IPS DF 19.7 (cell line): ENCODE results near the gene FAM114A2.
"Not testable (repeated sequence)": the region's sequence is repeated elsewhere in the genome, so short reads cannot be mapped to it uniquely, and the experiment has no call there.

Experiments
- DNase-seq: peaks from one replicate; pipeline ENCODE4 v3.0.0-alpha.2; 2013; ENCODE audit warnings: low read depth, low spot score

The FAM114A2 gene

DNA sequence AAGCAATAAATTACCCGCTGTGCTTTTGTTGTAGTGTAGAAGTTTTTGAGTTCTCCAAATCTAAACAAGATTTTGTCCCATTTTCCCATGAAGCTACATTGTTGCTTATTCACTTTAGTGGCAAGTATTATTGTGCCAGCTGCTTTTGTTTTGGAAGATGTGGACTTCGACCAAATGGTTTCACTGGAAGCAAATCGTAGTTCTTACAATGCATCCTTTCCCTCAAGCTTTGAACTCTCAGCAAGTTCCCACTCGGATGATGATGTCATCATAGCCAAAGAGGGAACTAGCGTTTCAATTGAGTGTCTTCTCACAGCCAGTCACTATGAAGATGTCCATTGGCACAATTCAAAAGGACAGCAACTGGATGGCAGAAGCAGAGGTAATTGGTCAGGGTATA, 10.9 kb upstream of the FAM114A2 start:
- DNase-seq = no peak

DNA sequence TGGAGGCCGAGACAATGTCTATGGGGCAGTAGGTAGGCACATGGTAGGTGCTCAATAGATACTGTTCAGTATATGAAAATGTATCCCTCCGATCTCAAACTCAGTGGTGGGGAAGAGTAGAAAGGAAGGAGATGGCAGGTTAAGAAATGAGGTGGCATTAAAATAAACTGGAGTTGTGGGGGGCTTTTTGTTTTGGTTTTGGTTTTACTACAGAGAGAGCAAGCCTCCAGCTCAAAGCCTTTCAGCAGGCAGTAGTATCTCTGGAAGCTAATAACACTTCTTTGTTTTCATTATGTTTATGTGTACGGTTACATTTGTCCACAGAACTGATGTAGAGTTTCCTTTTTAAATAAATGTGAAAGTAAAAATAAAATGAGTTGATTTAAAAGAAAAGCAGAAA, 8.6 kb upstream of the FAM114A2 start:
- DNase-seq = no peak

DNA sequence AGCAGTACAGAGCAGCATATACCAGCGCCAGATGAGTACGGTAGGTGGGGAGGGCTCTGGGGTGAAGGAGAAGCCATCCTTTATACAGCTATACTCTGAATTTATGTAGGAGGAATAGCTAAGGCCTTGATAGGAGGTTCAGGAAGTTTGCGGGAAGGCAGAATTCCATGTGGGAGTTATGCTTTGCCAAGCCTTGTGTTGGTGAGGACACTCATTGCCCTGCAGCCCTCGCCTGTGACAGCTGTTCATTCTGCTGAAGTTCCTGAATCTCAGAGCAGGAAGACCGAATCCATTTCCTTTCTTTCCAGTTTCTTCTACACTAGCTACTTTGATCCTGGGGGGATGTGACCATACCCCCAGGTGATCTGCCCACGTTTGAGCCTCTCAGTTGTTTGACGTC, 7.8 kb upstream of the FAM114A2 start:
- no peak for DNase-seq

DNA sequence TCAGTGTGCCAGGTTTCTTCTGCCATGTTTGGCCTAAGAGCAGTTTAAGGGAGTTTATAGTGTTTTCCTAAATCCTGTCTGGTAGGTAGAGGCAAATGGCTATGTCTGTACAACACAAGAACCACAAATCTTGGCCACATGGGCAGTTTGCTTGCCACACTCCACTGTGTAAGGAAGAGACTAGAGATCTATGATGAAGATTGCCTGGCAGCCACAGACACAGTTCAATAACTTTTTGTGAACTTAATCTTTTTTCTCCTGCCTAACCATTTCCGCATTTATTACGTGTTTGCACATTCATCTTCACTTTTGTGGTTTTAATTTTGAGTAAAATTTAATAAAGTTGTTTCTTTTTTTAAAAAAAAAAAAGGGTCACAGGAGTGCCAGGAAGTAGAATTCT, 5.9 kb upstream of the FAM114A2 start:
- DNase-seq = no peak

DNA sequence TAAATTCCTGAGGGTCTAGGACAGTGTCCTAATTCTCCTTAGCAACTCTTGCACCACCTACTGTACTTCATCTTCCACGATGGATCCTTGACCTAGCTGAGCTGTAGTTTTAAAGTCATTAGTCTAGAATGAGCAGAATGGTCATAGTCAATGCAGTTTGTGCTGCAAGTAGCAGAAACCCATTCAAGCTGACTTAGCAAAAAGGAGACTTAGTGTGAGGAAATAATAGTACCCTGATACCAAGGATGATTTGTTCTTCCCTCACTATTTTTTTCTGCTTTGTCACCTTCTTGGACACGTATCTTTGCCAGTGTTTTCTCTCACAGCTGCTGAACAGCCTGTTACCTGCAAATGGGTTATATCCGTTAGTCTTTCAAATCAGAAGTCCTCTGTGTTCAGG, 5.4 kb upstream of the FAM114A2 start:
- DNase-seq = no peak

DNA sequence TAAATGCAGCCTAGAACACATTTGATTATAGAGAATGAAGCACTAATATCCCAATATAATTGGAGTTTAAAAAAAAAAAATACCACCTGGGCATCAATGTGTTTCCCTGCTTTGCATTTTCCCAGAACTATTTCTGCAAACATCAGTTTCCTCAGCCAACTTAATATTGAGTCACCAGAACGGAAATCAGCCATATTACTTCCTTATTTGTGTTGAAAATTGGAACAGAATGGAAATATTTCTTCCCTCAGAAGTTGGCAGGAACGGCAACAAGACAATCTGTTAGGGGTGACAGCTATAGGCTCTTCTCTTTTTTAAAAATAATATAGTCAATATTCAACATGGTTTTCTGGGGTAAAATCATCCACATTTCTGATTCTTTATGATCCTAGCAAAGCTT, 4.1 kb upstream of the FAM114A2 start:
- no peak for DNase-seq

DNA sequence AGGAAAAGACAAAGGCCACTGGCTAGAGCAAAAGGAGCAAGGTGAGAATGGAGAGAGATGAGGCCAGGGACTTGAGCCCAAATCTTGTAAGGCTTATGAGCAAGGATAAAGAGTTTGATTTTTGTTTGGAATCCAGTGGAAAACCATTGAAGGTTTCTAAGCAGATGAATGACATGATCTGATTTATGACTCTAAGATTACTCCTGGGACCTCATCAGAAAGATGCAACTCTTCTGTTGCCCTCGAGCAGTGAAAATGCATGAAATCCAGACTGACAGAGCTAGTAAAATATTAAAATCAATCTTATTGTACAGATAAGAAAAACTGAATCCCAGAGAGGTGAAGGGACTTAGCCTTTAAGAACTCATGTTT, 734 bp upstream of the FAM114A2 start:
- no peak for DNase-seq

DNA sequence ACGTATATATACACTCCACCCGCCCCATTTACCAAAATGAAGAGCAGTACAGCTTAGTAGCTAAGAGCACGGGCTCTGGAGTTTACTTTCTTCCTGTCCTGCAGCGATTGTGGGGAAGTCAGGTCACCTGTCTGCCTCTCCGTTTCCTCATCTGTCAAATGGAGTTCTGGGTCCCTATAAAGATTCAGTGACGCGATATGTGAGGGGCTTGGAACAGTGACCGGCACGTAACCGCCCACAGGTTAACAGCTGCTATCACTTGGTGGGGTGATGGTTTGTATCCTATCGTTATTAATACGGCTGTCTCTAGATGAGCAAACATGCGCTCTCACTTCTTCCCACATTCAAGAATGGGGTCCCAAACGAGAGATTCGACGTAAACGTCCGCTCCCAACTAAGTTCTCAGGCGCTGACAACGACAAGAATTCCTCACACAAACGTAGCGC, 426 bp downstream of the FAM114A2 start:
- no peak for DNase-seq

DNA sequence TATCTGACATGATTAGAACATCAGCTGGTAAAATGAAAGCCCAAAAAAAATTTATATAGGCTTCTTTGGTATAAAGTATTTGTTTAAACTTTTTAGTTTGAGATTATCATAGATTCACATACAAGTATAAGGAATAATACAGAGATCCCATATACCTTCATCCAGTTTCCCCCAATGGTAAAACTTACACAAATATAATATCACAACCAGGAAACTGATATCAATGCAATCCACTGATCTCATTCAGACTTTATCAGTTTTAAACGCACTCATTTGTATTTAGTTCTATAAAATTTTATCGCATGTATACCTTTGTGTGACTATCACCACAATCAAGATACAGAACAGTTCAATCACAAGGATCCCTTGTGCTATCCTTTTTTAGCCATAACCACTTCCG, 3.8 kb downstream of the FAM114A2 start:
- no peak for DNase-seq

DNA sequence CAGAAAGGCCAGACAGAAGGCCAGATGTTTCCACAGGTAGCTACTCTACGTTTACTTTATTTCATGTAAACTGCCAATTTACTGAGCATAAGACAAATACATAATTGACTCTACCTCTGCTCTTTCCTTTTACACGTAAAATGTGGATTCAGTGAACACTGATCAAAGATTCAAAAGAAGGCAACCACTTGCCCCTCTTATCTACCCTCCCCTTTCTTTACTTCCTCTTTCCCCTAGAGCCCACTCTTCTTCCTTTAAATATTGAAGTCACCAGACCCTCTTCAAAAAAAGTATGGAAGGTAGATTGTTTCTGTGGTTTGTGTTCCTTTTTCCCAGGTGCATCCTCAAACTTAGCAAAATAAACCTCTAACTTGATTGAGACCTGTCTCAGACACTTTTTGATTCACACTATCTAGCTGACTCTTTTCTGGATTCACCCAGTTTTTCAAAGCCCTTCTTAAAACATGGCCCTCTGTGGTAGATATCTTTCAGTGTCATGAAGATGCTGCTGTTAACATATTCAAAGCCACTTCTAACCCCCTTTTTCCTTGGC, 6.7 kb downstream of the FAM114A2 start:
- DNase-seq = no peak

DNA sequence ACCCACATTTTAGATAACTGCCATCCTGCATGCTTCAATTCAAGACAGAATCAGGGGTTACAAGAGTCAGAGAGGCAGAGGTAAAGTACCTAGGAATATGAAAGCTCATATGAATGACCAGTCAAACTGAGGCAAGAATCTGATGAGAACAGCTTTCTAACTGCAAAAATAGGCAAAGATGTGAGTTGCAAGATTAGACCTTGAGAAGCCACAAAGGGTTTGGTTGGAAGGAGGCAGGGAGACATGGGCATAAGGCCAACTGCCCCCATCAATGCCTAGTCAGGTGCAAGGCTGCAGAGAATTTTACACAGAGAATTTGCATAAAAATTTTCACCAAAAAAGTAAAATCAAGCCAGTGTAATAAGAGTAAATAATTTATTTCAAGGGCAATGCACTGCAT, 12.8 kb downstream of the FAM114A2 start:
- DNase-seq = no peak

DNA sequence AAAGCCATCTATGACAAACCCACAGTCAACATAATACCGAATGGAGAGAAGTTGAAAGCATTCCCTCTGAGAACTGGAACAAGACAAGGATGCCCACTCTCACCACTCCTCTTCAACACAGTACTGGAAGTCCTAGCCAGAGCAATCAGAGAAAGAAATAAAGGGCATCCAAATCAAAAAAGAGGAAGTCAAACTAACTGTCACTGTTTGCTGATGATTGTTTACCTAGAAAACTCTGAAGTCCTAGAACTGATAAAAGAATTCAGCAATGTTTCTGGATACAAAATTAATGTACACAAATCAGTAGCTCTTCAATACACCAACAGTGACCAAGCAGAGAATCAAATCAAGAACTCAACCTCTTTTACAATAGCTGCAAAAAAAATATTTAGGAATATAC, 19.8 kb downstream of the FAM114A2 start:
- not testable (repeated sequence) for DNase-seq

DNA sequence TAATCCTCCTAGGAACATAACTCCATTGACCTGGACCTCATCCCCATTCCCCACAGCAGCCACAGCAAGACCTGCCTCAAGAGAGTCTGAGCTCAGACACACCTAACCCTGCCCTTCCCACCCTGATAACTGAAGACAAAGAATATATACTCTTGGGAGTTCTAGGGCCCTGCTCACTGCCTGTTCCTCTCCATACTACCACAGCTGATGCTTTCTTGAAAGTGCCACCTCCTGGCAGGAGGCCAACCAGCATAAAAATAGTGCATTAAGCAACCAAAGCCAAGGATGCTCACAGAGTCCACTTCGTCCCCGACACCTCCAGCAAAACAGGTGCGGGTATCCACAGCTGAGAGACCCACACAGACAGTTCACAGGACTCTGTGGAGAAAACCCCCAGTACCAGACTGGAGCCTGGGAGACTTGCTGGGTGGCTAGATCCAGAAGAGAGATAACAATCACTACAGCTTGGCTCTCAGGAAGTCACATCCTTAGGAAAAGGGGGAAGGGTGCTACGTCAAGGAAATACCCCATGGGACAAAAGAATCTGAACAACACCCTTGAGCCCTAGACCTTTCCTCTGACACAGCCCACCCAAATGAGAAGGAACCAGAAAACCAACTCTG, 23.5 kb downstream of the FAM114A2 start:
- no peak for DNase-seq

DNA sequence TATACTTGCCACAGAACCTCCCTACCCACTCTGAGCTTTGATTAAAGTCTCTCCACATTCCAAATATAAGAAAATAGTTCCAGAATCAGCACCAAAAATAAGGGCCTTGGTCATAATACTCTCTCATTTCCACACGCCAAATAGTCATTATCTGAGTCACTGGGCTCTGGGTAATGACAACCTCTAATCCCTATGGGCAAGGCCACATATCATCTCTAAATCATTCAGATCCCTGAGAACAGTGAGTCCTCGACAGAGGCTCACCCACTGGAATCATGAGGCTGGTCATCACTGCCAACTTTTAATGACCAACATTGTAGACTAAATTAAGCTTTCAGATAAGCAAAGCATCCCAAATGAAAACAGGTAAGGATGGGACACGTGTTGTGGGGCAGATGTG, 28.1 kb downstream of the FAM114A2 start:
- DNase-seq = no peak

DNA sequence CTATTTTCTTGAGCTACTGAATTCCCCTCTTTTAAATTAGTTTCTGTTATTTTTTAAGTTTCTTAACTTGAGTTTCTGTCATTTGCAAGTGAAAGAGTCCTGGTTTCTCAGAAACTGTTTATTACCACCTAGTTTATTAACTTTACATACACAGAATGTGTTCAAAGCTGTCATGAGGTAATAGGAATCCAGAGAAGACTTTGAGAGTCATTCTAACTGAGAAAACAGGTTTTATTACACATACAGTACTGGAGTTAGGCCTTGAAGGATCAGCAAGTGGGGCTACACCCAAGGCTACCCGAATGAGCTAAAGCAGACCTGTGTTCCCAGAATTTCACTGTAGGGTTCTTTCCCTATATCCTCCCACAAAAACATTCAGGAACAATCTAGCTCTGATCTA, 33.1 kb downstream of the FAM114A2 start:
- DNase-seq = no peak

DNA sequence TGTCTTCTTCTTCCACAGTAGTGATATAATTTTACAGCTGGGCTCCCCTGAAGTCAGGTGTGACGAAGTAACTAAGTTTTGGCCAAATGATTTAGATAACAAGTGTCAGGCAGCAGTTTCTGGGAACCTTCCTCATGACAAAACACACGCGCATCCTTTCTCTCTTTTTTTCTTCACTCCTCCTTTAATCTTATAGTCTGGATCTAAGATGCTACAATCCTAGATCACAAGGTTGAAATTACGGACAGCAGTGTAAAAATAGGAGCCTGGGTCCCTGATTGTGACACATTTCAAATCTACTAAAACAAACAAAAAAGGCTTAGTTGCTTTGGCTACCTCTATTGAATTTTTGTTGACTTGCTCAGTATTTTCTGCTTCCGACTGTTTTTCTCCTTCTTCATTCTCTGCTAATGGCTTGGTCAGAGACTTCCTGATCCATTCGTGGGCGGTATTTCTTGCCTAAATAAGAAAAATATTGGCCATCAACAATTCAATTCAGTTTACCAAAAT, 36.1 kb downstream of the FAM114A2 start:
- DNase-seq = no peak

DNA sequence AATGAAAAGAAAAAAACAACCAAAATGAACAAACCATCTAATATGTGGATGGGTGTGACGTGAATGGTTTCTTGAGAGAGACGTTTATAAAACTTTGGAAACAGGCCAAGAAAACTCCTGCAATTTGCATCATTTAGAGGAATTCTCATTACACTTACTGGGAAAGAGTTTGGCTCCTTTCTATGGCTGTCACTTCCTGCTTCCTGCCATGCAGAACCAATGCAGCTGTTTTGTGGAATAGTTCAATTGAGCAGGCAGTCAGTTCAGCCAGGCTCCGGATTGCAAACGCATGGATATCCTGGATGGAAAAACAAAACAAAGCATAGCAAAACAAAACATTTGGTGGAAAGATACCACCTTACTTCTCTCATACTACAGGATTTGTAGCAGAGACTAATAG, 36.6 kb downstream of the FAM114A2 start:
- DNase-seq = no peak

DNA sequence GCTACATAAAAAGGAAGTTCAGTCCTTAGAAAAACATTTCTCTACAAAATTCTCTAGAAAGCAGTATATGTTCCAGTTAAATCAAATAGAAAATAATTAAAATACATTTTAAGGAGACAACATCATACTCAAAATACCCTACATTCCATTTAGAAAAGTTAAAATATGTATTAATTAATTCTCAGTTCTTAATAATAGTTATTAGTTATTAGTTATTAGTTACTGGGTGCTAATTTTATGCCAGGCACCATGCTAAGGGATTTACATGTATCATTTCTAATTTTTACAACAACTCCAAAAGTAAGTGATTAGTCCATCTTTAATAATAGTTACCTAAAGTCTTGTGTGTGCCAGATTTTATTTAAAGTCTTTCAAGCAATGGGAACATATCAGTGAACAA, 38.0 kb downstream of the FAM114A2 start:
- no peak for DNase-seq

DNA sequence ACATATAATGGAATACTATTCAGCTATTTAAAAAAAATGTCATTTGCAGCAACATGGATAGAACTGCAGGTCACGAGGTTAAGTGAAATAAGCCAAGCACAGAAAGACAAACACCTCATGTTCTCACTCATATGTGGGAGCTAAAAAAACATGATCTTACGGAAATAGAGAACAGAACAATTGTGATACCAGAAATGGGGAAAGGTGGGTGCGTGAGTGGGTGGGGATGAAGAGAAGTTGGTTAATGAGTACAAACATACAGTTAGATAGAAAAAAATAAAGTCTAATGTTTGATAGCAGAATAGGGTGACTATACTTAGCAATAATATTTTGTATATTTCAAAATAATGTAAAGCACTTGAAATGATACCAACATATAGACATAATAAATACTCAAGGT, 38.7 kb downstream of the FAM114A2 start:
- no peak for DNase-seq

DNA sequence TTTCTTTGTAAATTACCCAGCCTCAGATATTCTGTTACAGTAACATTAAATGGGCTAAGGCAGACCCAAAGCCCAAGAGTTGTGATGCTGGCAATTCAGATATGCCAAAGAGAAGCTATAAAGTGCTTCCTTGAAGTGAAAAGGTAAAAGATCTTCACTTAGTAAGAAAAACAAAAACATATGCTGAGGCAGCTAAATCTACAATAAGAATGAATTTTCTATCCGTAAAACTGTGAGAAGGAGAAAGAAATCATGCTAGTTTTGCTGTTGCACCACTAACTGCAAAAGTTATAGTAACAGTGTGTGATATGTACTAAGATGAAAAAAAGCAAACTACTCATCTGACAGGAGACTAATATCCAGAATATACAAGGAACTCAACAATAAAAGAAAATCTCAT, 39.9 kb downstream of the FAM114A2 start:
- DNase-seq = no peak

DNA sequence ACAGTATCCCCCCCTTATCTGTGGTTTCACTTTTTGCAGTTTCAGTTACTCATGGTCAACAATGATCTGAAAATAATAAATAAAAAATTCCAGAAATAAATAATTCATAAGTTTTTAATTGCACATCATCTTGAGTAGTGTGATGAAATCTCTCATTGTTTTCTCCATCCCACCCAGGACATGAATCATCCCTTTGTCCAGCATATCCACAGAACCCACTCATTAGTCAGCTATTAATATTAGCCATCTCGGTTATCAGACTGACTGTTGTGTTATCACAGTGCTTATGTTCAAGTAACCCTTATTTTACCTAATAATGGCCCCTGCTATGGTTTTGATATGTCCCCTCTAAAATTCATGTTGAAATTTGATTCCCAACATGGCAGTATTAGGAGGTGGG, 40.7 kb downstream of the FAM114A2 start:
- no peak for DNase-seq

DNA sequence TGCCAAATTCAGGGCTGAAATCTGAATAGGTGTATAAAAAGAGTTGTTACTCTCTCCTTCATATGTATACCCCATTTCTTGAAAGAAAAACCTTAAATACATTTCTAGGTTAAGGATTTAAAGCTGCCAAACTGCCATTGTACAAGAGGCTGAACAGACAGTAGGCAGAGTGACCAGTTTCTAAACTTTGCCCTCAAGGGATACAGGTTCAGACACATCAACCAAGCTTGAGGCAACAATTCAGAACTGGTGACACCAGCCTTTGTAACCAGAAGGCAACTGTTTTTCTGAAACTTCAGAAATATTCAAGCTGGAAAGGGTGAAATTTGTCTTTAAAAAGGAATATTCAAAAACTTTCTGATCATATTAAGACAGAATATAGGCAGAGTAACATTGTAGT, 47.5 kb downstream of the FAM114A2 start:
- no peak for DNase-seq

DNA sequence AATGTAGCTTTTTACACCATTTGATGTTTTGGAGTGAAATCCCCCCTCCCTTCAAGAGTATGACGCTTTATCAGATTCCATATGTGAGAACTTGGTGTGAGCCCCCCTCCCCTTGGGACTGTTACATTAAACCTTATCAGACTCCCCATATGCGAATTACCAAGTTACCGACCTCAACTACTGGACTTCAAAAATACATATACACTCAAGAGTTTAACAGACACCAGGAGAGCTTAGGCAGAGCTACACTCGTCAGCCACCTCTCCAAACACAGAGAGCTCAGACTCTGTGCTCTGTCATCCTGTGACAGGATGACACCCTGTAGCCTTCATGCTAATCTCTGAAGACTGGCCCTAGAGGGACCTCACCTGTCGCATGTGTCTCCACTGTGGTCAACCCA, 50.2 kb downstream of the FAM114A2 start:
- no peak for DNase-seq

DNA sequence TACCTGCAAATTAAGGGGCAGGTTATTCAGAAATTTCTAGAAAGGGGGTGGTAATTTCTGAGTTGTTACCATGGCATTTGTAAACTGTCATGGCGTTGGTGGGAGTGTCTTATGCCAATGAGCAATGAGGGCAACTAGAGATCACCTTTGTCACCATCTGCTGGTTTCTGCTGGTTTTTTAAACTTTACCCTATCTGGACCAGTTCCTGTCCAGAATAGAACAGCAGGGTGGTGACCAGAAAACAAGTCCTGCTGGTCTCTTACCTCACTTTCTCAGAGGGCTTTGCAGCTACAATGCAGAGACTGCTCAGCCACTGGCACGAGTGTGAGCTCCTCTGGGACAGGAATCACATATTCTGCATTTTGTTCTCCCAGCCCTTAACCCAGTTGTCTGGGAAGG, 51.4 kb downstream of the FAM114A2 start:
- no peak for DNase-seq
